SK-N-SH (cell line): ENCODE data around the gene AGBL1. TPM values are rescaled to one million over a fixed set of nuclear protein-coding genes. Genes with fewer than 3 reads are reported as not detected.

Experiments
- CTCF ChIA-PET: fragments of 300-600, 350-600 bp; formaldehyde crosslinking; extraction: SDS; loops from one replicate; lab custom pipeline; 2021; lab: Yijun Ruan, JAX
- POLR2A ChIA-PET: fragments of 350-600 bp; sonication (Branson Sonifier 250); formaldehyde crosslinking; extraction: SDS; loops from one replicate; lab custom pipeline; 2020; ENCODE audit warnings: antibody characterized with exemption, inconsistent platforms; lab: Yijun Ruan, JAX
- DNase-seq: peaks from one replicate; pipeline ENCODE4 v3.0.0; 2012
- H2AFZ ChIP-seq: fragments of 200-600 bp; sonication (generic); 2 replicates; pipeline ENCODE4 v1.8.1; 2016; ENCODE audit warnings: antibody characterized with exemption, mild to moderate bottlenecking, low read depth
- H3F3A ChIP-seq: fragments of 200-600 bp; sonication (generic); replicated peaks from 2 replicates; pipeline ENCODE3; 2016; ENCODE audit warnings: antibody characterized with exemption, mild to moderate bottlenecking; ENCODE audit not compliant: insufficient read depth
- H3K27ac ChIP-seq, 2 experiments: fragments of 200-500 bp in 1 of 2; fragments of 200-600 bp in 1 of 2; sonication (Bioruptor generic) in 1 of 2; sonication (generic), shearing (Covaris generic) in 1 of 2; 2 replicates each; pipeline versions ENCODE4 v1.5.1 to v1.6.1; 2014 to 2016; ENCODE audit warnings: low read depth in 2 of 2, inconsistent platforms in 1 of 2, low read length in 1 of 2, mild to moderate bottlenecking in 1 of 2, mixed read lengths in 1 of 2
- H3K27me3 ChIP-seq: fragments of 200-600 bp; sonication (generic), shearing (Covaris generic); 2 replicates; pipeline ENCODE4 v1.6.1; 2016; ENCODE audit warnings: mixed run types; ENCODE audit not compliant: insufficient read depth
- H3K36me3 ChIP-seq, 2 experiments: fragments of 200-500 bp in 1 of 2; fragments of 200-600 bp in 1 of 2; sonication (Bioruptor generic) in 1 of 2; sonication (generic) in 1 of 2; replicated peaks in 1 of 2; 2 replicates each; pipeline versions ENCODE3 to v1.5.1; 2014 to 2016; ENCODE audit warnings: low read length in 1 of 2, mild to moderate bottlenecking in 1 of 2; ENCODE audit not compliant: insufficient read depth in 2 of 2, control insufficient read depth in 1 of 2
- H3K4me1 ChIP-seq, 2 experiments: fragments of 200-500 bp in 1 of 2; fragments of 200-600 bp in 1 of 2; sonication (Bioruptor generic) in 1 of 2; sonication (generic), shearing (Covaris generic) in 1 of 2; 2 replicates each; pipeline versions ENCODE4 v1.5.1 to v1.6.1; 2014 to 2016; ENCODE audit warnings: low read depth in 1 of 2, low read length in 1 of 2, mixed run types in 1 of 2; ENCODE audit not compliant: insufficient read depth in 2 of 2, control insufficient read depth in 1 of 2
- H3K4me2 ChIP-seq: fragments of 200-600 bp; sonication (generic), shearing (Covaris generic); 2 replicates; pipeline ENCODE4 v1.6.1; 2017; ENCODE audit warnings: mixed run types
- H3K4me3 ChIP-seq, 2 experiments: fragments of 200-500 bp in 1 of 2; fragments of 200-600 bp in 1 of 2; sonication (Bioruptor generic) in 1 of 2; sonication (generic), shearing (Covaris generic) in 1 of 2; 2 replicates each; pipeline versions ENCODE4 v1.5.1 to v1.8.1; 2014 to 2016; ENCODE audit warnings: low read depth in 2 of 2, inconsistent platforms in 1 of 2, low read length in 1 of 2, mild to moderate bottlenecking in 1 of 2, mixed read lengths in 1 of 2, moderate library complexity in 1 of 2
- H3K79me2 ChIP-seq: fragments of 200-600 bp; sonication (generic); 2 replicates; pipeline ENCODE4 v1.8.1; 2017; ENCODE audit warnings: mild to moderate bottlenecking; ENCODE audit not compliant: insufficient read depth
- H3K9ac ChIP-seq: fragments of 200-600 bp; sonication (generic); 2 replicates; pipeline ENCODE4 v1.6.1; 2017; ENCODE audit warnings: mixed run types
- H3K9me2 ChIP-seq: fragments of 200-600 bp; sonication (generic); 2 replicates; pipeline ENCODE4 v1.6.1; 2017; ENCODE audit warnings: mixed run types
- H3K9me3 ChIP-seq: fragments of 200-600 bp; sonication (generic); 2 replicates; pipeline ENCODE4 v1.6.1; 2017; ENCODE audit warnings: mixed run types, mild to moderate bottlenecking, moderate library complexity
- H4K20me1 ChIP-seq: fragments of 200-600 bp; sonication (generic); 2 replicates; pipeline ENCODE4 v1.6.1; 2017; ENCODE audit warnings: mild to moderate bottlenecking, mixed run types; ENCODE audit not compliant: insufficient read depth
- CTCF ChIP-seq: fragments of 200-600 bp; sonication (generic); IDR thresholded peaks from 2 replicates; pipeline ENCODE4 v1.6.1; 2017; ENCODE audit warnings: antibody characterized with exemption, mild to moderate bottlenecking, moderate library complexity
- GATA2 ChIP-seq: sonication (generic); formaldehyde crosslinking; IDR thresholded peaks from 2 replicates; pipeline ENCODE4 v1.5.0; 2020; ENCODE audit warnings: mild to moderate bottlenecking, missing genetic modification reagents
- IRF3 ChIP-seq: fragments of 150-350 bp; IDR thresholded peaks from 2 replicates; pipeline ENCODE4 v1.6.1; 2016; ENCODE audit warnings: mild to moderate bottlenecking, low read depth, low read length
- JUND ChIP-seq: IDR thresholded peaks from 2 replicates; pipeline ENCODE4 v1.4.0; 2012
- NRF1 ChIP-seq: IDR thresholded peaks from 2 replicates; pipeline ENCODE4 v1.6.1; 2012; ENCODE audit warnings: low read depth, mild to moderate bottlenecking, low read length
- RAD21 ChIP-seq: IDR thresholded peaks from 2 replicates; pipeline ENCODE4 v1.6.1; 2012; ENCODE audit warnings: mild to moderate bottlenecking, low read length
- RFX5 ChIP-seq: IDR thresholded peaks from 2 replicates; pipeline ENCODE4 v1.6.1; 2012; ENCODE audit warnings: mild to moderate bottlenecking, improper control_type of control experiment, low read length
- SIN3A ChIP-seq: IDR thresholded peaks from 2 replicates; pipeline ENCODE4 v1.6.1; 2012; ENCODE audit warnings: low read depth, mild to moderate bottlenecking, low read length, moderate library complexity, borderline replicate concordance
- TEAD4 ChIP-seq: IDR thresholded peaks from 2 replicates; pipeline ENCODE4 v1.4.0; 2012; ENCODE audit warnings: mild to moderate bottlenecking, borderline replicate concordance; ENCODE audit not compliant: insufficient read depth
- USF2 ChIP-seq: fragments of 150-350 bp; IDR thresholded peaks from 2 replicates; pipeline ENCODE4 v1.6.1; 2017; ENCODE audit warnings: antibody characterized with exemption, low read length, low read depth, borderline replicate concordance
- WGBS: methylation state at CpG from one replicate; pipeline ENCODE4 v1.1.6; 2017; ENCODE audit warnings: low lambda C conversion rate; 5-methylcytosine and 5-hydroxymethylcytosine counted together
- polyA plus RNA-seq, 3 experiments: library from polyadenylated mRNA; depleted of rRNA; stranded (reverse); fragments of >200 nt; gene quantifications; 2 replicates each; pipeline ENCODE4 v1.2.3, GENCODE V29; 2012
- TF ChIP-seq, protein P1 (sequence below): IDR thresholded peaks from 2 replicates; pipeline ENCODE4 v1.6.1; 2012; ENCODE audit warnings: mild to moderate bottlenecking, low read depth, low read length, moderate library complexity
- TF ChIP-seq, protein P2 (sequence below): IDR thresholded peaks from 2 replicates; pipeline ENCODE4 v1.4.0; 2012; ENCODE audit warnings: low read depth, borderline replicate concordance

The AGBL1 gene
- polyA plus RNA-seq, 1 of the 3 experiments (the other 2 are of a cell fraction) = not detected

DNA sequence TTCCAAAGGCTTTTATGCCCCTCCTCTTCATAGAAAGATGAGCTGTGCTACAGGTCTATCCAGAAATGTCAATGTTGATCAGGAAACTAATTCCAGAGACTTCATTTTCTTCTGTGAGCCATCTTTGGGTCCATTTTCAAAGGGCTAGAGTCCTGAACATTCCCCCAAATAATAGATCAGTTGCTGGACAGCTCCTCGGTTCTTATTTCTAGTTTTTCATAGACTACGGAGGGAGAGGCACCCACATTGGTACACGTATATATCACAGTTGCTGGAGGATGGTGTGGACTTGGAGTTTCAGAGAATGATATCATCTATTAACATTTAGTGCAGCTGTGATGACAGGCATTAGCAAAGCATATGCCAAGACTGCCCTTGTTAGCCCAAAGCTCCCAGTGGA, 59.1 kb downstream of the AGBL1 start:
- POLR2A ChIA-PET = no interaction called here
- Histone ChIP-seq H3K36me3 (no peaks in the 10 kb centered on the region), H3F3A (no peaks in the 10 kb centered on the region), H3K79me2 (no peaks in the 10 kb centered on the region), H3K27ac (no peak overlapping the region), H3K4me2 (no peak overlapping the region), H3K4me3 (no peak overlapping the region), H3K9ac (no peak overlapping the region), H3K4me1 (no peaks in the 10 kb centered on the region), H3K9me3 (no peaks in the 10 kb centered on the region), H4K20me1 (no peaks in the 10 kb centered on the region), H3K27me3 (no peaks in the 10 kb centered on the region), H2AFZ (no peak overlapping the region), H3K9me2 (no peaks in the 10 kb centered on the region)
- WGBS = 75% methylated on average over 3 of the region's 3 CpGs
- TF ChIP-seq SIN3A (no peak), USF2 (no peak)
- TF ChIP-seq, protein P1, sequence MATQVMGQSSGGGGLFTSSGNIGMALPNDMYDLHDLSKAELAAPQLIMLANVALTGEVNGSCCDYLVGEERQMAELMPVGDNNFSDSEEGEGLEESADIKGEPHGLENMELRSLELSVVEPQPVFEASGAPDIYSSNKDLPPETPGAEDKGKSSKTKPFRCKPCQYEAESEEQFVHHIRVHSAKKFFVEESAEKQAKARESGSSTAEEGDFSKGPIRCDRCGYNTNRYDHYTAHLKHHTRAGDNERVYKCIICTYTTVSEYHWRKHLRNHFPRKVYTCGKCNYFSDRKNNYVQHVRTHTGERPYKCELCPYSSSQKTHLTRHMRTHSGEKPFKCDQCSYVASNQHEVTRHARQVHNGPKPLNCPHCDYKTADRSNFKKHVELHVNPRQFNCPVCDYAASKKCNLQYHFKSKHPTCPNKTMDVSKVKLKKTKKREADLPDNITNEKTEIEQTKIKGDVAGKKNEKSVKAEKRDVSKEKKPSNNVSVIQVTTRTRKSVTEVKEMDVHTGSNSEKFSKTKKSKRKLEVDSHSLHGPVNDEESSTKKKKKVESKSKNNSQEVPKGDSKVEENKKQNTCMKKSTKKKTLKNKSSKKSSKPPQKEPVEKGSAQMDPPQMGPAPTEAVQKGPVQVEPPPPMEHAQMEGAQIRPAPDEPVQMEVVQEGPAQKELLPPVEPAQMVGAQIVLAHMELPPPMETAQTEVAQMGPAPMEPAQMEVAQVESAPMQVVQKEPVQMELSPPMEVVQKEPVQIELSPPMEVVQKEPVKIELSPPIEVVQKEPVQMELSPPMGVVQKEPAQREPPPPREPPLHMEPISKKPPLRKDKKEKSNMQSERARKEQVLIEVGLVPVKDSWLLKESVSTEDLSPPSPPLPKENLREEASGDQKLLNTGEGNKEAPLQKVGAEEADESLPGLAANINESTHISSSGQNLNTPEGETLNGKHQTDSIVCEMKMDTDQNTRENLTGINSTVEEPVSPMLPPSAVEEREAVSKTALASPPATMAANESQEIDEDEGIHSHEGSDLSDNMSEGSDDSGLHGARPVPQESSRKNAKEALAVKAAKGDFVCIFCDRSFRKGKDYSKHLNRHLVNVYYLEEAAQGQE = peak; percentile 88
- DNase-seq = no peak
- CTCF ChIA-PET = interaction anchor here (1.4 kb wide), 1 partner anchor 28 kb away, joined by 3 read pairs; no protein-coding TSS in a partner anchor

DNA sequence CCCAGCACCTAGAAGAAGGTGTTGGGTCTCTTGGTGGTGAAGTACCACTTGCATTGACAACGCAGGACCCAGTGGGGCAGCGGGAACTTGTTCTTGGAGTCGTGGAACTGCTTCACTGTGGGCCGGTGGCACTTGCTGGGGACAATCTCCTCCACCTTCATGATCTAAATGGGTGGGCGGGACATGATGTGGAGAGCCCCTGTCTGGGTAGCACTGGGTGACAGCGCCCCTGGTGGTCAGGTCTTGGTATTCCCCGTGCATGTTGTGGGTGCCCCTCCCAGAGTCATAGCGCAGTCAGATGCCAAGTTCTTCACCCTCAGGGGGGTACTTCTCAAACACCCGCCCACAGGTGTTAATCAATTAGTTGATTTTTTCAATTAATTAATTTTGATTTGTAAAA, 60.2 kb downstream of the AGBL1 start:
- WGBS = 60% methylated on average over 9 of the region's 9 CpGs
- no peak overlapping the region for H3K4me2 ChIP-seq
- POLR2A ChIA-PET = no interaction called here

More for the DNA sequence above, 60.2 kb downstream of the AGBL1 start:
- Histone ChIP-seq H3F3A (no peaks in the 10 kb centered on the region), H3K4me1 (no peaks in the 10 kb centered on the region), H3K36me3 (no peaks in the 10 kb centered on the region), H3K4me3 (no peak overlapping the region), H3K9ac (no peak overlapping the region), H4K20me1 (no peaks in the 10 kb centered on the region), H3K9me3 (no peaks in the 10 kb centered on the region), H3K79me2 (no peaks in the 10 kb centered on the region), H3K27me3 (no peaks in the 10 kb centered on the region), H2AFZ (no peak overlapping the region), H3K27ac (no peak overlapping the region), H3K9me2 (no peaks in the 10 kb centered on the region)
- CTCF ChIA-PET = no interaction called here
- TF ChIP-seq JUND = no peak
- TF ChIP-seq IRF3 = no peak
- peak; percentile 18; the same call in 1 of the 2 replicates for TF ChIP-seq RAD21
- TF ChIP-seq GATA2 = no peak
- TF ChIP-seq RFX5 = no peak
- TF ChIP-seq CTCF = peak; percentile 54
- no peak for TF ChIP-seq NRF1
- TF ChIP-seq TEAD4 = no peak
- TF ChIP-seq, protein P2, sequence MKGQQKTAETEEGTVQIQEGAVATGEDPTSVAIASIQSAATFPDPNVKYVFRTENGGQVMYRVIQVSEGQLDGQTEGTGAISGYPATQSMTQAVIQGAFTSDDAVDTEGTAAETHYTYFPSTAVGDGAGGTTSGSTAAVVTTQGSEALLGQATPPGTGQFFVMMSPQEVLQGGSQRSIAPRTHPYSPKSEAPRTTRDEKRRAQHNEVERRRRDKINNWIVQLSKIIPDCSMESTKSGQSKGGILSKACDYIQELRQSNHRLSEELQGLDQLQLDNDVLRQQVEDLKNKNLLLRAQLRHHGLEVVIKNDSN = no peak
- DNase-seq = peak; percentile 19
